GM10248 (cell line): ENCODE data around the gene PSMD2.
A peak's percentile ranks its signal among the peaks of the same experiment; 100 is the strongest.

ENCODE experiments used
- CTCF ChIA-PET: fragments of 300-600 bp; sonication (Branson Sonifier 250); formaldehyde crosslinking; extraction: SDS; loops from one replicate; lab custom pipeline; 2021; ENCODE audit warnings: antibody characterized with exemption; lab: Yijun Ruan, JAX
- POLR2A ChIA-PET: fragments of 350-650 bp; sonication (Branson Sonifier 250); formaldehyde crosslinking; extraction: SDS; loops from one replicate; lab custom pipeline; 2020; ENCODE audit warnings: antibody characterized with exemption; lab: Yijun Ruan, JAX
- DNase-seq: peaks from one replicate; pipeline ENCODE4 v3.0.0; 2012; ENCODE audit errors: extremely low spot score
- CTCF ChIP-seq: IDR thresholded peaks from 2 replicates; pipeline ENCODE4 v1.5.1; 2012; ENCODE audit warnings: mild to moderate bottlenecking, low read depth; ENCODE audit errors: extremely low read depth, missing control alignments, control extremely low read depth

Gene PSMD2

DNA sequence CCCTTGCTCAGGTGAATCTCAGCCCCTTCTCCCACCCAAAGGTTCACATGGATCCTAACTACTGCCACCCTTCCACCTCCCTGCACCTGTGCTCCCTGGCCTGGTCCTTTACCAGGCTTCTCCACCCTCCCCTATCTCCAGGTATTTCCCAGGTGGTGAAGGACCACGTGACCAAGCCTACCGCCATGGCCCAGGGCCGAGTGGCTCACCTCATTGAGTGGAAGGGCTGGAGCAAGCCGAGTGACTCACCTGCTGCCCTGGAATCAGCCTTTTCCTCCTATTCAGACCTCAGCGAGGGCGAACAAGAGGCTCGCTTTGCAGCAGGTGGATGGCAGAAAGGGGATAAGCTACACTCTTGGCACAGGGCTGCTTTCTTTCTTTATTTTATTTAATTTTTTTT is 42.9 kb downstream of the PSMD2 start:
- ChIA-PET CTCF (interaction anchor here (1.3 to 3.0 kb wide), 2 partner anchors 12 to 27 kb away, joined by 4 to 11 read pairs; no protein-coding TSS in a partner anchor), POLR2A (interaction anchor here (1.1 kb wide), 1 partner anchor 20 kb away, joined by 3 read pairs; no protein-coding TSS in a partner anchor)
- DNase-seq = no peak
- TF ChIP-seq CTCF = no peak

DNA sequence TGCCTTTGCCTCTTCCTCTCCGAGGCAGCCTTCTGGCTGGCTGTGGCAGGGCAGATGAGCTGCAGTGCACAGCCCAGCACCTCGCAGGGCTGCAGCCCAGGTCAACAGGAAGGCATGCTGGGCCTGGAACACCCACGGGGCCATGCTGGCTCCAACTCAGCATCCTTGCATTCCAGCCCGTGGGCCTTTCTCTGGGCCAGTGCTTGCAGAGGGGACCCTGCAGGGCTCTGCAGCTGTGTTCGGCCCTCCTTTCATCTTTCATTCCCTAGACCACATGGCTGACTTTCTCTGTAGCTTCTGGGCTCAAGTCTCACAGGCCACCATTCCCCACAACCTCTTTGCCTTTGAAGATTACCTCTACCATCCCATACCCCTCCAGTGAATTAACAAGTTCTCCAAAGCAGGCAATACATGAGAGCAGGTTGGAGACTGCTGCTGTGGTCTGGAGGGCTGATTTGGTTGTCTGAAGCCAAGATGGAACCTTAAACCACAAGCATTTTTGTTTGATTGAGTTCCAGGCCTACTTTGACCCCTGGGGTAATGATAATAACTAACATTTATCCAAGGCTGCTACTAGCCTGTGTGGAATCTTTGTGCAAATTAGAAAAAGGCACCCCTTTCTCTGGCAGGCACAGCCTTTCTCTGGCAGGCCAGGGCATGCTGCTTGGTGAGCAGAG is 44.3 kb downstream of the PSMD2 start:
- ChIA-PET CTCF (interaction anchor here (1.2 to 1.3 kb wide), 2 partner anchors 10 to 25 kb away, joined by 3 to 4 read pairs; no protein-coding TSS in a partner anchor), POLR2A (interaction anchor here (1.1 kb wide), 1 partner anchor 22 kb away, joined by 3 read pairs; no protein-coding TSS in a partner anchor)
- no peak for TF ChIP-seq CTCF
- DNase-seq = no peak

DNA sequence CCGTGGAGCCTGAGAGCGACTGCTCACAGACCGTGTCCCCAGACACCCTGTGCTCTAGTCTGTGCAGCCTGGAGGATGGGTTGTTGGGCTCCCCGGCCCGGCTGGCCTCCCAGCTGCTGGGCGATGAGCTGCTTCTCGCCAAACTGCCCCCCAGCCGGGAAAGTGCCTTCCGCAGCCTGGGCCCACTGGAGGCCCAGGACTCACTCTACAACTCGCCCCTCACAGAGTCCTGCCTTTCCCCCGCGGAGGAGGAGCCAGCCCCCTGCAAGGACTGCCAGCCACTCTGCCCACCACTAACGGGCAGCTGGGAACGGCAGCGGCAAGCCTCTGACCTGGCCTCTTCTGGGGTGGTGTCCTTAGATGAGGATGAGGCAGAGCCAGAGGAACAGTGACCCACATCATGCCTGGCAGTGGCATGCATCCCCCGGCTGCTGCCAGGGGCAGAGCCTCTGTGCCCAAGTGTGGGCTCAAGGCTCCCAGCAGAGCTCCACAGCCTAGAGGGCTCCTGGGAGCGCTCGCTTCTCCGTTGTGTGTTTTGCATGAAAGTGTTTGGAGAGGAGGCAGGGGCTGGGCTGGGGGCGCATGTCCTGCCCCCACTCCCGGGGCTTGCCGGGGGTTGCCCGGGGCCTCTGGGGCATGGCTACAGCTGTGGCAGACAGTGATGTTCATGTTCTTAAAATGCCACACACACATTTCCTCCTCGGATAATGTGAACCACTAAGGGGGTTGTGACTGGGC is 45.7 kb downstream of the PSMD2 start:
- CTCF ChIA-PET = interaction anchor here (1.1 to 1.5 kb wide), 3 partner anchors 7 to 20 kb away, joined by 3 to 10 read pairs (median 4); partner anchors contain the start of gene FAM131A
- POLR2A ChIA-PET = no interaction called here
- TF ChIP-seq CTCF = no peak
- DNase-seq = no peak

DNA sequence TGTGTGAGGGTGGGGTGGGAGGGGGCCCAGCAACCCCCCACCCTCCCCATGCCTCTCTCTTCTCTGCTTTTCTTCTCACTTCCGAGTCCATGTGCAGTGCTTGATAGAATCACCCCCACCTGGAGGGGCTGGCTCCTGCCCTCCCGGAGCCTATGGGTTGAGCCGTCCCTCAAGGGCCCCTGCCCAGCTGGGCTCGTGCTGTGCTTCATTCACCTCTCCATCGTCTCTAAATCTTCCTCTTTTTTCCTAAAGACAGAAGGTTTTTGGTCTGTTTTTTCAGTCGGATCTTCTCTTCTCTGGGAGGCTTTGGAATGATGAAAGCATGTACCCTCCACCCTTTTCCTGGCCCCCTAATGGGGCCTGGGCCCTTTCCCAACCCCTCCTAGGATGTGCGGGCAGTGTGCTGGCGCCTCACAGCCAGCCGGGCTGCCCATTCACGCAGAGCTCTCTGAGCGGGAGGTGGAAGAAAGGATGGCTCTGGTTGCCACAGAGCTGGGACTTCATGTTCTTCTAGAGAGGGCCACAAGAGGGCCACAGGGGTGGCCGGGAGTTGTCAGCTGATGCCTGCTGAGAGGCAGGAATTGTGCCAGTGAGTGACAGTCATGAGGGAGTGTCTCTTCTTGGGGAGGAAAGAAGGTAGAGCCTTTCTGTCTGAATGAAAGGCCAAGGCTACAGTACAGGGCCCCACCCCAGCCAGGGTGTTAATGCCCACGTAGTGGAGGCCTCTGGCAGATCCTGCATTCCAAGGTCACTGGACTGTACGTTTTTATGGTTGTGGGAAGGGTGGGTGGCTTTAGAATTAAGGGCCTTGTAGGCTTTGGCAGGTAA is 46.5 kb downstream of the PSMD2 start:
- DNase-seq = peak; percentile 40
- CTCF ChIA-PET = interaction anchor here (1.1 to 1.5 kb wide), 3 partner anchors 8 to 21 kb away, joined by 3 to 10 read pairs (median 4); partner anchors contain the start of gene FAM131A

DNA sequence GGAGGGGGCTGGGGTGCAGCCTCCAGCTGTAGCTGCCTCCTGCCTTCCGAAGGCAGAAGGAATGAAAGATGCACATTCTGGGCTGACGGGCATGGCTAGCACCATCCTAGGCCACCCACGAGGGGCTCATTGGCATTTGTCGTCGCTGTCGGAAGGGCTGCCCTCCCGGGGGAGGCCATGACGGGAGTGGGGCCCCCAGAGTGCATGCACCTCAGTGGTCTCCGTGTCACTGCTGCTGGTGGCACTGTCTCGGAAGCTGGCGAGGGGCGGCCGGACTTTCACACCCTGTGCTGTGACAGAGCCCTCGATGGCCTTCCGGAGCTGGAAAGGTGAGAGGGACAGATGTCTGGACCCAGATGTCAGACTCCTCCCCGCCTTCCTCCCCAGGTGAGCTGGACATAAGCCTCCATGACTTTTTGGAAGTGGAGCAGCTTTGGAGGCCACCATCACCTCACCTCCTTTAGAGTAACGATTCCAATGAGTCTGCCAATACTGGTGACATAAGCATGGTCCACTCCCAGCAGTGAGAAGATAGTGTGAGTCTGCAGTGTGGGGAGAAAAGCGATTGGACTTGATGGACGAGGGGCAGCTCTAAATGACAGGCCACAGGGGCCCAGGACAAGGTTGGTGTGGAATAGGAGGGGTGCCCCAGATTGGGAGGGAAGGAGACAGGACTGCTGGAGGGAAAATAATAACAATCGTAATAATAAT is 47.6 kb downstream of the PSMD2 start:
- no peak for DNase-seq
- ChIA-PET POLR2A (no interaction called here), CTCF (interaction anchor here (1.2 kb wide), 1 partner anchor 25 kb away, joined by 3 read pairs; no protein-coding TSS in a partner anchor)
- TF ChIP-seq CTCF = no peak

More for the DNA sequence above, 46.5 kb downstream of the PSMD2 start:
- no peak for TF ChIP-seq CTCF
- POLR2A ChIA-PET = no interaction called here
